ENCODE data around the gene PLEKHG5.
"Not testable (repeated sequence)": the region's sequence is repeated elsewhere in the genome, so short reads cannot be mapped to it uniquely, and the experiment has no call there.

Gene PLEKHG5

DNA sequence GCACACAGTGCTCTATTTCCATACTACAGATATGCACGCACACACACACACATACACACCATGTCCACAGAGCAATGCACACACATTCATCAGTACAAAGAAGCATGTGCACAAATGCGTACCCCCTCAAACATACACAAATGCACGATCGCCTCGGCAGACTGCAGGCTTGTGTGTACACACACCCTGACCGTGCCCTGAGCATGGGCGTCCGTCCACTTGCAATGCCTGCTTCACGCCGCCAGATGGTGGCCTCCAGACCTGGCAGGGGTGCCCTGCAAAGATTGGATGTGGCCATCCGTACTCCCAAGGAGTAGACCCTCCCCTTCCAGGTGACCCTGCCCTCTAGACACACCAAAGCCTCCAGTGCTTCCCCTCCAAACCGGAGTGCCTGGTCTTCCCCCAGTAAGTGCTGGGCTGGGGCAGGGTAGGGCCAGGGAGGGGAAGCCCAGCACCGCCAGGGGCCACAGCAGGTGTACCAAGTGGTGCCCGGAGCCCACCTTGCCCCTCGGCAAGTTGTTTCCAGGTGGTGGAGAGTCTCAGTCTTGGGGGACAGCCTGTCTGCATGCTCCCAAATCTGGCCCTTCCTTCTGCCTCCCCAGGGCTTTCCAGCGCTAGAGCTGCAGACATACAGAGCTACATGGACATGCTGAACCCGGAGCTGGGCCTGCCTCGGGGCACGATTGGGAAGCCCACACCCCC lies 46.3 kb downstream of the PLEKHG5 start:
- DNase-seq: peak; percentile 62

DNA sequence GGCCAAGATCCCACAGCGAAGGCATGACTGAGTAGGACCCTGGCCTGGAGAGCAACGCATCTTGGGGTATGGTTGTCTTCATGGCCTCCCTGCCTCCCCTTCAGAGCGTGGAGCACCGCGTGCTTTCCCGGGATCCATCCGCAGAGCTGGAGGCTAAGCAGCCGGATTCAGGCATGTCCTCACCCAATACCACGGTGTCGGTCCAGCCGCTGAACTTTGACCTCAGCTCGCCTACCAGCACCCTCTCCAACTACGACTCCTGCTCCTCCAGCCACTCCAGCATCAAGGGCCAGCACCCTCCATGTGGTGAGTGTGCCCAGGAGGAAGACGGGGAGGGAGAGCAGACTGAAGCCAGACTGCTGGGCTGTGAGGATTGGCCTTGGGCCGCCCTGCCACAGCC lies 47.1 kb downstream of the PLEKHG5 start:
- no peak for DNase-seq

DNA sequence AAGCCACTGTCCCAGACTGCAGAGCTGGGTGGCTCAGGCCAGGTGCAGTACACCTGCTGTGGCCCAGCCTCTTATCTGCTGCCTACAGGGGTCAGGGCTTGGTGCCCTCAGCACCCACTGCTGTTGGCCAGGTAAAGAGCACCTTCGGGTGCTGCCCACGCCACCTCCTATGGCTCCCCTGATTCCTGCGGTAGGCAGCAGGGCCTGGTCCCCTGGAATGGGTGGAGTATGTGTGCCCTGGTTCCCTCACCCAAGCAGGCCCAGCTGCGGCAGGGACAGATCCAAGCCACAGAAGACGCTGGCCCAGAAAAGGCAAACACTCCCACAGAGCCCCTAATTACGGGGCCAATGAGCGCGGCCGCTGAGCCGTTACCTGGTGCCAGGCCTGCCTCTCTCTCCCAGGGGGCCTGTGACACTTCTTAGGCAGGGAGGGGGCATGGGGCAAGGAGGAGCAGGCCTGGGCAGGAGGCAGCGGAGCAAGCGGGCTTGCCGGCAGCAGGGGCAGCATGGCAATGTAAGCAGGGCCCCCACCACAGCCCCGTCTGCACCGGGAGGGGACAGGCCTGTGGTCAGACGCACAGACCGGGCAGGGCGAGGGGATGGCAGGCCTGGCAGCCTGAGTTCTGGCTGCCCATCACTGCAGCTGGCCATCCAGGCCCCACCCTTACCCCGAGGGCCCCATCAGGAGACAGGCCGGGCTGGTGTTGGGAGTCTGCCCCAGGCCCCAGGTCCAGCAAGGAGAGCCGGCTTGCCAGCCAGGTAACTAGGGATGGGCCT lies 47.9 kb downstream of the PLEKHG5 start:
- DNase-seq: no peak

DNA sequence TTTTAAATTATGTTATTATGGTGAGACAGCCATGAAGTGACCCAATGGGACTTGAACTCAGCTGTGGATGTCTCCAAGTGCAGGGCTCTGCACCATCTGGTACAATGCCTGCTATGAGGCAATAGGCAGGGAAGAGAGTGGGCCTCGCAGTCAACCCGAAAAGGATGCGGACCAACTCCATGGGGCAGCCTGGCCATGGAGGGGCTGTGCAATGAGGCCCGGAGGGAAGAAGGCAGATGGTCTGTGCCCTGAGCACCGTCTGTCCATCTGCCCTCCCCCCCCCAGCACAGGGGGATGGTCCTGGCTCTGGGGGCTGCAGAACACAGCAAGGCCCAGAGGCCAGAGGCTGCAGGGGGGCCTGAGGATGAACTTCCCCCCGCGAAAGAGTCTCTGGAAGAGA lies 49.9 kb downstream of the PLEKHG5 start:
- no peak for DNase-seq

DNA sequence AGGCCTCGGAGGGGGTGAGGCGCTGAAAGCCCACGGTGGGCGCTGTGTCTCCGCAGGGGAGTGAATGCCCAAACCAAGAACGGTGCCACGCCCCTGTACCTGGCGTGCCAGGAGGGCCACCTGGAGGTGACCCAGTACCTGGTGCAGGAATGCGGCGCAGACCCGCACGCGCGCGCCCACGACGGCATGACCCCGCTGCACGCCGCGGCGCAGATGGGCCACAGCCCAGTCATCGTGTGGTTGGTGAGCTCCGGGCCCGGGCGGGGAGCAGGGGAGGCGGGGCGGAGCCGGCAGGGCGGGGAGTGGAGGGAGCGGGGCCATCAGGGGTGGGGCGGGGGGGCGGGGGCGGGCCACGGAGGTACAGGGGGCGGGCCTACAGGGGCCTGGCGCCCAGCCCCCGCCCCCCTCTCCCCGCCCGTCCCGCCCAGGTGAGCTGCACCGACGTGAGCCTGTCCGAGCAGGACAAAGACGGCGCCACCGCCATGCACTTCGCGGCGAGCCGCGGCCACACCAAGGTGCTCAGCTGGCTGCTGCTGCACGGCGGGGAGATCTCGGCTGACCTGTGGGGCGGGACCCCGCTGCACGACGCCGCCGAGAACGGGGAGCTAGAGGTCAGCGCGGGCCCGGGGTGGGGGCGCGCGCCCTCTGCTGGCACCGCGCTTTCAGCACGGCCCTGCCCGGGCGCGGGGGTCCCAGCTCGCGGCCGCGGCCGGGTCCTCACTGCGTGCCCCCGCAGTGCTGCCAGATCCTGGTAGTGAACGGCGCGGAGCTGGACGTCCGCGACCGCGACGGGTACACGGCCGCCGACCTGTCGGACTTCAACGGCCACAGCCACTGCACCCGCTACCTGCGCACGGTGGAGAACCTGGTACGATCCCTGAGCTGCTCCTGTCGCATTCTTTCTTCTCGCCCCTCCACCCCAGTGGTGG lies 51.0 kb downstream of the PLEKHG5 start:
- peak; percentile 81 for DNase-seq

DNA sequence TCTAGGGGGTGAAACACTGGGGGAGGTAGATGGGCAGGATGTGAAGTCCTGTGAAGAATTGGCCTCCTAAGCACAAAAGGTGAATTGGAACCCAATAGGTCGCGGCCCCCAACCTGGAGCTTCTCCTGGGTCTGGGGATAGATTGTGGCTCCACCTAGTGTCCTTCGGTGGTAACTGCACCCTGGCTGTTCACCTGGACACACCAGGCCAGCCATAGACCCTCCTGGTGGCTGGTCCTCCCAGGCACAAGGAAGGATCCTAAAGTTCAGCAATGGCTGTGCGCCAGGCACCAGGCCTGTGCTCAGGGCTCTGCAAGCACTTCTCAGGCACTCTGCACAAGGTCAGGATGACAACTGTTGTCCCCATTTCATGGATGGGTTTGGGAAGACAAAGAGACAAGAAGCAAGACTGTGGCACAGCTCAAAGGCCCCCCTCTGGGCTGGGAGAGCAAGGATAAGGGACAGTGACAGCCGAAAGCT lies 53.4 kb downstream of the PLEKHG5 start:
- peak; percentile 78 for DNase-seq

DNA sequence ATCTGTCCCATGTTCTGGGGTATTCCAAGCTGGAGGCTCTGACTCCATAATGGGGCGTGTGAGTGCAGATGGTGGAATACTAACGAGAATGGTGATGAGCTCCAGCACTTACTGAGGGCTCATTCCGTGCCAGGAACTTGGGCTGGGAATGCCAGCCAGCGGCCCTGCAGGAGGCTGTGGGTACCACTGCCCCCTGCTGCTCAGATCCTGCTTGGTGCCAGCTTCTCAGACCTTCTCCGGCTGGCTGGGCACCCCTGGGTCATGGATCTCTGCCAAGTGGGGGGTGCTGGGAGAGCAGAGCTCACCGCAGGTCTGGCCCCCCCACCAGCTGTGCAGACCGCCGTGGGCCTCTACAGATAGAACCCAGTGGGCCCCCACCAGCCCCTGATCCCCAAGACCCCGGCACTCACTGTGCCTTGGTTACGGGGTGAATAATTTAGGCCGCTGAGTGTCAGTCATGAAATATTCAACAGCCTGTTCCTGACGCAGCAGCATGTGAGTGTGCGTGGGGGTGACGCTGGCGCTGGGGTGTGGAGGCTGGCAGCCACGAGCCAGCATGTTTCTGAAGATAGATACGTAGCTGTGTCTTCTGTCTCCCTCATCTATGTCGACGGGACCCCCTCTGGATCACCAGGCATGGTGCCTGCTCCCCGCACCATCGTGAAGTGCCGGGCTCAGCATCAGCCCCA lies 54.3 kb downstream of the PLEKHG5 start:
- DNase-seq: not testable (repeated sequence)

DNA sequence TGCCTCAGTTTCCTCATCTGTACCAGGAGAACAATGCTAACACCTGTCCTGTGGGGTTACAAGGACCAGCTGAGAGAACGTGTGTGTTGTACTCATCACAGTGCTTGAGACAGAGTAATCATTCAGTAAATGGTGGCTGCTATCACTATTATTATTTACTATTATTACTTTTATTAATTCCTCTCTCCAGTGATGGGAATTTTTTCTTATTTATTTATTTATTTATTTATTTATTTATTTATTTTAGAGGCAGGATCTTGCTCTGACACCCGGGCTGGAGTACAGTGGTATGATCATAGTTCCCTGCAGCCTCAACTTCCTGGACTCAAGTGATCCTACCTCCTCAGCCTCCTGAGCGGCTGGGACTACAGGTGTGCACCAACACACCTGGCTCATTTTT lies 55.2 kb downstream of the PLEKHG5 start:
- not testable (repeated sequence) for DNase-seq

DNA sequence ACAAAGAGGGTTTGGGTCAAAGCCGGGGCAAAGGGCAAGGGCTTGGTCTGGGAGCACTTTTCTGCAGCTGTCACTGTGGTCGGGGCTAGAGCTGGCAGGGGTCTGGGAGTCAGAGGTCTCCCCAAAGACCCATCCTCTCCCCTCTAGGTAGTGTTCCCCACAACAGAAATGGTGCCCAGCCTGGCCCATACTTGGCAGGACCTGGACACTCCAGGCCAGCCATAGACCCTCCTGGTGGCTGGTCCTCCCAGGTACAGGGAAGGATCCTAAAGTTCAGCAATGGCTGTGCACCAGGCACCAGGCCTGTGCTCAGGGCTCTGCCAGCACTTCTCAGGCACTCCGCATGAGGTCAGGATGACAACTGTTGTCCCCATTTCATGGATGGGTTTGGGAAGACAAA lies 55.9 kb downstream of the PLEKHG5 start:
- no peak for DNase-seq

DNA sequence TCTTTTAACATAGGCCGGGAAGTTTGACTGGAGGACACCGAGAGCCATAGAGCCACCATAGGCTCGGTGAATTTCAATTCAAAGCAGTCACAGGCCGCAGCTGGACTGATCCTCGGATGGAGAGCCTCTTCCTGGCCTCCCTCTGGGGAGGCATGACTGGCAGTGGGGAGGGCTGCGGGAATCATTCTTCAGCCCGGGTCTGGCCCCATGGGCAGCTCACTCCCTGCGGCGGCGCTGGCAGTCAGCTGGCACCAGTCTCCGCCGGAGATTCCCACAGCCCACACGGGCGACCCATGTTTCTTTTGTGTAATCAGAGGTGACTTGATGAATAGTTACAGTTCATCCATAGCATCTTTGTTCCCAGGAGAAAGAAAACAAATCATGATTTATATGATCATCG lies 56.3 kb downstream of the PLEKHG5 start:
- DNase-seq: no peak

DNA sequence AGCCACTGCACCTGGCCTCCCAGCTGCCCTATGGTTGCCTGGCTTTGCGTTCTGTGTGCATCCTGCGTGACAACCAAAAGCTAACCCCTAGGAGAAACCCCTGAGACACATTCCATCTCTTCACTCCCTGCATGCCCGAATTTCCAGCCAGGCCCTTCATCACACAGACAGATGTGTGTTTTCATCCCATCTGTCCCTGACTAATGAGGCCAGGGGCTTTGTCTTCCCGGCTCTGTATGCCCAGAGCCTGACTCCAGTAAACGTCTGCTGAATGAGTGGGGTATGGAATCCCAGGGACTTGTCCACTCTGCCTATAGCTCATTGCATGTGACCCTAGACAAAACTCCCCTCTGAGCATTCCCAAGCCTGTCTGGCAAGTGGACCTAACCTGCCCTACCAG lies 57.3 kb downstream of the PLEKHG5 start:
- no peak for DNase-seq

DNA sequence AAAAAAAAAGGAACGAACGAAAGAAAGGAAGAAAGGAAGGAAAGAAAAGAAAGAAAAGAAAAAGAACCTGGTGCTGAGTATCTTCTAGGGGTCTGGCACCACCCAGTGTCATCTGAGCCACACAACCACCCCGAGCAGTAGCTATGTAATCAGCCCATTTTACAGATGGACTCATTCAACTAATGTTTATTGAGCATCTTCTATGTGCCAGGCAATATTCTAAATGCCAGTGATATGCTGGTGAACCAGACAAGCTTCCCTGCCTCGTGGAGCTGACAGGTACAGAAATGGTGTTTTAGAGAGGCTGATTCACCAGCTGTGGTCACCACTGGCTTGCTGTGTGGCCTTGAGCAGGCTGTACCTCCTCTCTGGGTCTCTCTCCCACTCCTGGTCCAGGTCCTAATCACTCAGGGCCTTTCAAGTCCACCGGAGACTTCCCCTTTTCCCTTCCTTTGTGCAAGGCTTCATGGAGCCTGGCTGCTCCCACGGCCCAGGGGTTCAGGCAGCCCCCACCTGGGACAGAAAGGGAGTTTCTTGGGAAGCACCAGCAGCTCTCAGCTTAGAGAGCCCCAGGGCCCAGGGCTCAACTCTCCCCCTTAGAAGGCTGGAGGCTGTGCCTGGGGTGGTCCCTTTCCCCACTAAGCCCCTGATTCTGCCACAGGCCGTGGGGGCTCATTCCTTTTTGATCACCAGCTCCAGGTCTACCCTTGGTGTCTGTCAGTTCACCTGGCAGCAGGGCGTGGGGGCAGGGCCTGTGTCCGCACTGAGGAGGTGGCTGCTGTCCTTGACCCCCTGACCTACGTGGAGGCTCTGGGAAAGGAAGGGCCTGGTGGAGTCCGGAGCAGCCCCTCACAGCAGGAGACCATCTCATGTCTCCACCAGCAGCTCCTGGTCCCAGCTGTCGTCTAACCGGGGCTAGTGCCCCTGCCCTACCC lies 59.6 kb downstream of the PLEKHG5 start:
- DNase-seq: not testable (repeated sequence)

DNA sequence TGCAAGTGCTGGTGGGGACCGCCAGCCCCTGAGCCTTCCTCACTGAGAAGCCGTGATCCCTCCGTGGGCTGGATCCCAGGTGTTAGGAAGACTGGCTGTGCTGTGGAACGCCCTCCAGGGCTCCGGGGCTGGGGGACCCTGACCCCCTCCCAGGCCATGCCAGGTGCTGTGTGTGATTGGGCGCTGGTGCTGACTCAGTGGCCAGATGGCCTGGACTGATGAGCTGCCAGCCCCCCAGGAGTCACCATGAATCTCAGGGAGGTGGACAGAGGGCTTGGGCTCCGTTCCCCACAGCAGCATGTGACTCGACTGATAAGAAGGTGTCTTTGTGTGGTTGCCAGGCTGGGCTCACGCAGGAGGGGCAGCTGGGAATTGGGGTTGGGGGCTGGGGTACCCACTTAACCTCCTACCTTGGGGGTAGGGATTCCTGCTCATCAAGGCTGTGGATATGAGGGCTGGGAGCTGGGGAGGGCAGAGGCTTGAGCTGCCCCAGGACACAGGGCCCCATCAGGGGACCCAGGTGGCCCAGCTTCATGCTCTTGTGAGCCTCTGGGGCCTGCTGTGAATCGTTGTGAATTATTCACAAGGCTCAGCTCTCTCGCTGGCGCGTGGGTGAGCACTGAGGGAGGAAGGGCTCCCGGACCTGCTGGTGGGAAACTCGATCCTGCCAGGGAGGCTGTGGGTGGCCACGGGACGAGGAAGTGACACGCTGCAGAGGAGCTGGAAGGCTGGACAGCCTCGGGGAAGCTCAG lies 61.6 kb downstream of the PLEKHG5 start:
- not testable (repeated sequence) for DNase-seq

DNA sequence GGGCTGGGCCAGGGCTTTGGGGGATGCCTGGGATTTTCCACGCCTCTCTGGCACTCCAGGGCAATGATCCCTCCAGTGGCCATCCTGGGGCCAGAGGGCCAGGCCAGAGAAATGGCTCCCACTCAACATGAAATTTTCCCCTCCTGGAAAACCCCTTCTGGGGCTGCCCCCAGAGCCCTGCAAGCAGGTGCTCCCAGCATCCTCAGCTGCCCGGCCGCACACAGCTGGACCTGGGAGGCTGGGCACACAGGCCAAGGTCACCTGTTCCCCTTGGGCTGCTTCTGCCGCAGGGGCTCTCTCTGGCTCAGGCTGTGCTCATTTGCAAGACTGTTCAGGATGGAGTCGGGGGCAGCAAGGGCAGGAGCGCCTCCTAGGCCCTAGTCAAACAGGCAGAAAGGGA lies 63.0 kb downstream of the PLEKHG5 start:
- DNase-seq: not testable (repeated sequence)

DNA sequence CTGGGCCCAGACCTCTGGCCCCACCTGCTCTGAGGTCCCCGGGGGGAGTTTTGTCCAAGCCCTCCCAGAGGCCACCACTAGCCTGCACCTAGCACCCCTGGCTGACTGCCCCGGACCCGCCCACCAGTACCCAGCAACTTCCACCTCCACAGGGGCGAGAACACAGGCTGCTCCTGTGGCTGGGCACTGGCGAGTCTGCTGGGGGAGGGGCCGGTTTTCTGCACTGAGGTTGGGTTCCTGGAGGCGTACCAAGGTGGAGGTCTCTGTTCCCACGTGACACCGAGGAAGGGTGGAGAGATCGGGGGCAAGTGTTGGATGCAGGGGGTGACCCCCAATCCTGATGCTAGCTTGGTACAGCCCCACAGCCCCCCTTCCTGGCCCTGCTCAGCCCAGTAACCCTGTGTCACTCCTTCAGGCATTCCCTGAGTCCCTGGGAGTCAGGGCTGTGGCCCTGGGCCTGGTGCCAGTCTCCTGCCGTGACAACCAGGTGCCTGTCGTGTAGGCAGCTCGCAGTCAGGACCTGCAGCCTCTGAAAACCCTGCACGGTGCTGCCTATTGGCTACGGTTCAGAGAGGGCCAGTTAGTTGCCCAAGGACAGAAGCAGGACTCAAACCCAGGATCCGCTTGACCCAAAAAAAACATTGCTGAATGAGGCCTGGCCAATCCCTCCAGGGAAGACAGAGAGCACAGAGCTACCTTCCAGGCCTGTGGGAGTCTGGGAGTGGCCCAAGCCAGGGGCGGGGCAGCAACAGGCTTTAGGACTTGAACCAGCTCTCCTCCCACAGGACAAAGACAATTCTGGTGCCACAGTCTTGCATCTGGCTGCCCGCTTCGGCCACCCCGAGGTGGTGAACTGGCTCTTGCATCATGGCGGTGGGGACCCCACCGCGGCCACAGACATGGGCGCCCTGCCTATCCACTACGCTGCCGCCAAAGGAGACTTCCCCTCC lies 63.8 kb downstream of the PLEKHG5 start:
- DNase-seq: no peak

DNA sequence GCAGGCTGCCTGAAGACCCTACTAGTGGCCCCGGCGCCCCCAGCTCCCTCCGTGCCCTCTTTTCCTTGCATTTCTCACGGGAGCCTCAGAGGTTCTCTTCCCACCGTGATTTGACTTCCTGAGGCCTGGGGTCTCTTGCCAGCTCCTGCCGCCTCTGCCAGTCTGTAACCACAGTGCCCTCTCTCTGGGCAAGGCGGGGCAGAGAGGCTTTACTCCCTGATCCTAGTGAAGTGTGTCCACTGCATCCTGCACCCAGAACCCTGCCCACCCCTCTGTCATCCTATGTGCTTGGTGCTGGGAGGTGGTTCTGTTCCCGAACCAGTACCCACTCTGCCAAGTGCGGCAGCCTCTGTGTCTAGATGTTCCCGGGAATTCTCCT lies 64.5 kb downstream of the PLEKHG5 start:
- DNase-seq: no peak

DNA sequence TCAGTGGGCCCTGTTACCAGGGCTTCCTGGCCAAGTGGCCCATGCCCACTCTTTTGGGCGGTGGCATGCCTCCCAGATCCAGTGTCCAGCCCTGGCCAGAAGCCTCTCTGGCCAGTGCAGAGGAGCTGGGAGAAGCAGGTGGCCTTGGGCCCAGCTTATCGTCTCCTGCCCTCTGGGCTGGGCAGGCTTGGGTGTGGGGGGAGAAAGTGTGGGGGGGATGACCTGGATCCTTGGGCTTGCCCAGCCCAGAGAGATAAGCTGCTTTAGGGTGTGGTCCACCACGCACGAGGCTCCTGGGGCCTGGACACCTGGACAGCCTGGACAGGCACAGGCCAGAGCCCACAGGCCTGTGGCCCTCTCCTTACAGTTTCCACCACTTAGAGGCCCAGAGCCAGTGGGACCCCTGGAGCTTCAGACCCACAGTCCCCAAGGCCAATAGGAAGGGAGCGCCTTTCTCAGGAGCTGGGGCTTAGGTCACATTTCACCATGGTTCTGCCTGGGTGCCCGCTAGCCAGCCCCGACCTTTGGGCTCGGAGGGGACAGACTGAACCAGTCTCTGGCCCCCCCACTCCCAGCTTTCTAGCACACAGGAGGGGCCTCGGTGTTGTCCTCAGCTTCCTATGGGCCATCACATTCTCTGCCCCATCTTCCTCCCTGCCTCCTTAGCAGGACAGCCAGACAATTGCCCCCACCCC lies 65.0 kb downstream of the PLEKHG5 start:
- DNase-seq: no peak

DNA sequence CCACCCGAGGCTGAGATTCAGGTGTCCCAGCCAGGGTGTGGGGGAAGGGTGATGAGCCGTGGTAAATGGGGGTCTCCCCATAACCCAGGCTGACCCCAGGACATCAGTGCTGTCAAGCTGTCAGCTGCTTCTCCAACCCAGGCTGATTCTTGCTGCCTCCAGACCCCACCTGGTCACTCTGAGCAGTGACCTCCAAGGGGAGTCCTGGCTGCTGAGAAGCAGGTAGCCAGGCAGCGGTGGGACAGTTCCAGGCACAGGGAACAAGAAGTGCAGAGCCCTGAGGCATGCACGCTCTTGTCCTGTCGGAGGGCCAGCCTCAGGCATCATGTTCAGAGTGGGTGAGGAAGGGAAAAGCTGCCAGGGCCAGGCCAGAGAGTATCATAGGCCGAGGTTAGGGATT lies 65.8 kb downstream of the PLEKHG5 start:
- no peak for DNase-seq

All from activated naive CD4-positive, alpha-beta T cell treated with Interleukin-2 at 50 U/mL for 16 hours (primary cell).